Testis (tissue), 2 donors: Measurements from ENCODE around the gene CHRNB2.

Experiments
- POLR2A ChIP-seq: fragments of 450-650 bp; IDR thresholded peaks from one replicate; pipeline ENCODE4 v1.6.1; 2017; ENCODE audit warnings: antibody characterized with exemption, mild to moderate bottlenecking, moderate library complexity
- TF ChIP-seq, protein P1 (sequence below), 3 experiments: fragments of 450-650 bp in 2 of 3; fragments of 200-600 bp in 1 of 3; sonication (generic) in 1 of 3; IDR thresholded peaks; one replicate each; pipeline ENCODE4 v1.5.1; 2016 to 2019; ENCODE audit warnings: antibody characterized with exemption in 3 of 3, mild to moderate bottlenecking in 2 of 3, moderate library complexity in 1 of 3

DNA sequence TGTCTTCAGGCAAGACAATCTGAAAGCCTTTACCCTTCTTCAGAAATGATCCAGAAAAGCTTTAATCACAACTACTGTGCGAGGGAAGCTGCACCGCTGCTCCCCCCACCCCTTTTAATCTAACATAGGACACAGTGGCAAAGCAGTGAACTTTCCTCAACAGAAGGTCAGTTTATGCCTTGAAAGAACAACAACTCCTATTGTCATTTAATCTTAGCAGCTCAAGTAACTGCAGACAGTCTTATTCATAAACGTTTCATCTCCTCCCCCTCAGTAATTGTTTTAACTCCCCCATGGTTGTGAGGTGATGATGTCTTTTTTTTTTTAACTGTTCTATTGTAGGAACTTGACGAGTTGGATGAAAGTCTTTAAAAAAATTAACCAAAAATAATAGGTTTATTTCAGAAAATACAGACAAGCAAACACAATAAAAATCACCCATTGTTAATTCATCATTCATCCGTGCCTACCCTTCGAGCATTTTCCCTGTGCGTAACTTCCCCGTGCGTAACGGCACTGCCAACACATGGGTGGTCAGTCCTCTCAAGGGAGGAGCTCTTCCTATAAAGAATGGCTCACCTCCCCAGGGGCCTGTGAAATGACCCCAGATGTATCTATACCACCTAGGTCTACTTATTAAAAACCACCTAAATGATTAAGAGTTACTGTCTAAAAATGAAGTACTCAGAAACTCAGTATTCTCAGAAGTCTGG is 43.7 kb downstream of the CHRNB2 start:
- TF ChIP-seq POLR2A, result no peak
- TF ChIP-seq, protein P1, sequence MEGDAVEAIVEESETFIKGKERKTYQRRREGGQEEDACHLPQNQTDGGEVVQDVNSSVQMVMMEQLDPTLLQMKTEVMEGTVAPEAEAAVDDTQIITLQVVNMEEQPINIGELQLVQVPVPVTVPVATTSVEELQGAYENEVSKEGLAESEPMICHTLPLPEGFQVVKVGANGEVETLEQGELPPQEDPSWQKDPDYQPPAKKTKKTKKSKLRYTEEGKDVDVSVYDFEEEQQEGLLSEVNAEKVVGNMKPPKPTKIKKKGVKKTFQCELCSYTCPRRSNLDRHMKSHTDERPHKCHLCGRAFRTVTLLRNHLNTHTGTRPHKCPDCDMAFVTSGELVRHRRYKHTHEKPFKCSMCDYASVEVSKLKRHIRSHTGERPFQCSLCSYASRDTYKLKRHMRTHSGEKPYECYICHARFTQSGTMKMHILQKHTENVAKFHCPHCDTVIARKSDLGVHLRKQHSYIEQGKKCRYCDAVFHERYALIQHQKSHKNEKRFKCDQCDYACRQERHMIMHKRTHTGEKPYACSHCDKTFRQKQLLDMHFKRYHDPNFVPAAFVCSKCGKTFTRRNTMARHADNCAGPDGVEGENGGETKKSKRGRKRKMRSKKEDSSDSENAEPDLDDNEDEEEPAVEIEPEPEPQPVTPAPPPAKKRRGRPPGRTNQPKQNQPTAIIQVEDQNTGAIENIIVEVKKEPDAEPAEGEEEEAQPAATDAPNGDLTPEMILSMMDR (IDR thresholded peaks at IDR 0.05), result no peak
